Neural progenitor cell (in vitro differentiated cells): Measurements from ENCODE around the gene TSPAN18. TPM values are rescaled to one million over a fixed set of nuclear protein-coding genes. Genes with fewer than 3 reads are reported as not detected.

Source experiments
- DNase-seq: peaks from one replicate; pipeline ENCODE4 v3.0.0-alpha.2; 2016; ENCODE audit warnings: low spot score
- H2AFZ ChIP-seq: fragments of 200-600 bp; sonication (generic); replicated peaks from 2 replicates; pipeline ENCODE4 v1.6.1; 2016; ENCODE audit warnings: antibody characterized with exemption
- H3F3A ChIP-seq: fragments of 200-600 bp; sonication (generic); 2 replicates; pipeline ENCODE4 v1.6.1; 2016; ENCODE audit warnings: antibody characterized with exemption, low read depth
- H3K27ac ChIP-seq: fragments of 200-600 bp; sonication (generic); 2 replicates; pipeline ENCODE4 v1.5.1; 2016; ENCODE audit warnings: mild to moderate bottlenecking
- H3K27me3 ChIP-seq: fragments of 200-600 bp; sonication (generic); 2 replicates; pipeline ENCODE4 v1.6.1; 2016; ENCODE audit warnings: mild to moderate bottlenecking, moderate library complexity
- H3K36me3 ChIP-seq: fragments of 200-600 bp; sonication (generic); 2 replicates; pipeline ENCODE4 v1.5.1; 2016
- H3K4me1 ChIP-seq: fragments of 200-600 bp; sonication (generic); 2 replicates; pipeline ENCODE4 v1.6.1; 2016; ENCODE audit warnings: mixed run types
- H3K4me2 ChIP-seq: fragments of 200-600 bp; sonication (generic); 2 replicates; pipeline ENCODE4 v1.6.1; 2016
- H3K4me3 ChIP-seq: fragments of 200-600 bp; sonication (generic); 2 replicates; pipeline ENCODE4 v1.5.1; 2016
- H3K79me2 ChIP-seq: fragments of 200-600 bp; sonication (generic); 2 replicates; pipeline ENCODE4 v1.6.1; 2016; ENCODE audit warnings: low read depth
- H3K9ac ChIP-seq: fragments of 200-600 bp; sonication (generic); 2 replicates; pipeline ENCODE4 v1.6.1; 2016
- H3K9me3 ChIP-seq: fragments of 200-600 bp; sonication (generic); 2 replicates; pipeline ENCODE4 v1.5.1; 2016; ENCODE audit warnings: low read depth
- H4K20me1 ChIP-seq: fragments of 200-600 bp; sonication (generic); 2 replicates; pipeline ENCODE4 v1.6.1; 2016; ENCODE audit warnings: low read depth
- H3K27ac Mint-ChIP-seq: 3 replicates; pipeline ENCODE4 v1.8.0; 2021; ENCODE audit warnings: mixed read lengths
- H3K27me3 Mint-ChIP-seq: 2 replicates; pipeline ENCODE4 v1.8.0; 2022; ENCODE audit warnings: low read depth, mild to moderate bottlenecking, inconsistent platforms, moderate library complexity, mixed read lengths; ENCODE audit not compliant: insufficient read depth
- H3K36me3 Mint-ChIP-seq: 3 replicates; pipeline ENCODE4 v1.8.0; 2021; ENCODE audit warnings: mixed read lengths
- H3K4me1 Mint-ChIP-seq: 3 replicates; pipeline ENCODE4 v1.8.0; 2021; ENCODE audit warnings: mixed read lengths
- H3K4me3 Mint-ChIP-seq: 3 replicates; pipeline ENCODE4 v1.8.0; 2021; ENCODE audit warnings: mild to moderate bottlenecking, moderate library complexity, mixed read lengths
- H3K9me3 Mint-ChIP-seq: 3 replicates; pipeline ENCODE4 v1.8.0; 2020; ENCODE audit warnings: mixed read lengths
- CTCF ChIP-seq: fragments of 200-600 bp; sonication (generic); IDR thresholded peaks from 2 replicates; pipeline ENCODE4 v1.5.1; 2017; ENCODE audit warnings: antibody characterized with exemption, mild to moderate bottlenecking
- EZH2 ChIP-seq: fragments of 200-600 bp; sonication (generic); IDR thresholded peaks from 2 replicates; pipeline ENCODE4 v1.6.1; 2017; ENCODE audit warnings: antibody characterized with exemption, mild to moderate bottlenecking, moderate library complexity
- EZH2phosphoT487 ChIP-seq: fragments of 200-600 bp; sonication (generic); IDR thresholded peaks from 2 replicates; pipeline ENCODE4 v1.6.1; 2017; ENCODE audit warnings: antibody characterized with exemption
- total RNA-seq: library from RNA; depleted of rRNA; stranded (reverse); fragments of >200 nt; gene quantifications from 2 replicates; pipeline ENCODE4 v1.2.3, GENCODE V29; 2015; ENCODE audit warnings: low replicate concordance

Gene TSPAN18
- total RNA-seq, 1 donor from 2014 or later = 16.5 TPM

- Histone ChIP-seq H4K20me1 (peaks cover 100% of the 10 kb centered on the region), H3K36me3 (no peaks in the 10 kb centered on the region), H3K79me2 (peaks cover 99% of the 10 kb centered on the region), H3K4me3 (peak overlapping the region; percentile 11), H3K27ac (peak overlapping the region; percentile 29), H3K4me1 (peaks cover 57% of the 10 kb centered on the region), H3K27me3 (no peaks in the 10 kb centered on the region), H3F3A (peaks cover 52% of the 10 kb centered on the region), H3K9ac (no peak overlapping the region), H3K4me2 (peak overlapping the region; percentile 68), H3K9me3 (no peaks in the 10 kb centered on the region), H2AFZ (no peak overlapping the region)
- Mint-ChIP-seq H3K27me3 (peaks cover 8% of the 10 kb centered on the region), H3K4me3 (no peak overlapping the region), H3K9me3 (no peaks in the 10 kb centered on the region), H3K4me1 (peaks cover 79% of the 10 kb centered on the region), H3K36me3 (no peaks in the 10 kb centered on the region), H3K27ac (peak overlapping the region; percentile 60)
- DNase-seq = peak; percentile 52
- TF ChIP-seq CTCF (no peak), EZH2phosphoT487 (no peak), EZH2 (no peak)
These were observed 217.6 kb downstream of the TSPAN18 start for GRCh38 chr11:44944181-44944852.

GRCh38 chr11:44944853-44945235 lies 218.1 kb downstream of the TSPAN18 start:
- H3K36me3 ChIP-seq = no peaks in the 10 kb centered on the region
- peak; percentile 49 for DNase-seq
- H3K9me3 ChIP-seq = no peaks in the 10 kb centered on the region
- no peak overlapping the region for H2AFZ ChIP-seq
- no peak overlapping the region for H3K9ac ChIP-seq
- H3K9me3 Mint-ChIP-seq = no peaks in the 10 kb centered on the region
- TF ChIP-seq EZH2 (no peak), CTCF (no peak), EZH2phosphoT487 (no peak)
- peaks cover 98% of the 10 kb centered on the region for H4K20me1 ChIP-seq
- peaks cover 57% of the 10 kb centered on the region for H3K4me1 ChIP-seq
- peaks cover 8% of the 10 kb centered on the region for H3K27me3 Mint-ChIP-seq
- no peak overlapping the region for H3K4me3 Mint-ChIP-seq
- peak overlapping the region; percentile 11 for H3K4me3 ChIP-seq
- H3K4me1 Mint-ChIP-seq = peaks cover 77% of the 10 kb centered on the region
- H3K4me2 ChIP-seq = peak overlapping the region; percentile 68
- peaks cover 52% of the 10 kb centered on the region for H3F3A ChIP-seq
- H3K27ac ChIP-seq = no peak overlapping the region
- H3K27me3 ChIP-seq = no peaks in the 10 kb centered on the region
- H3K79me2 ChIP-seq = peaks cover 99% of the 10 kb centered on the region
- peak overlapping the region; percentile 76 for H3K27ac Mint-ChIP-seq
- H3K36me3 Mint-ChIP-seq = no peaks in the 10 kb centered on the region

GRCh38 chr11:44945666-44946065 lies 218.9 kb downstream of the TSPAN18 start:
- no peaks in the 10 kb centered on the region for H3K27me3 ChIP-seq
- no peak overlapping the region for H3K27ac Mint-ChIP-seq
- H3K79me2 ChIP-seq = peaks cover 98% of the 10 kb centered on the region
- peaks cover 8% of the 10 kb centered on the region for H3K27me3 Mint-ChIP-seq
- no peaks in the 10 kb centered on the region for H3K36me3 ChIP-seq
- H3K4me1 Mint-ChIP-seq = peaks cover 73% of the 10 kb centered on the region
- no peak for DNase-seq
- no peaks in the 10 kb centered on the region for H3K9me3 Mint-ChIP-seq
- H4K20me1 ChIP-seq = peaks cover 89% of the 10 kb centered on the region
- H3K4me2 ChIP-seq = peak overlapping the region; percentile 68
- H2AFZ ChIP-seq = no peak overlapping the region
- peaks cover 57% of the 10 kb centered on the region for H3K4me1 ChIP-seq
- H3K27ac ChIP-seq = peak overlapping the region; percentile 26
- no peak overlapping the region for H3K4me3 Mint-ChIP-seq
- TF ChIP-seq EZH2phosphoT487 = no peak
- no peak for TF ChIP-seq CTCF
- TF ChIP-seq EZH2 = no peak
- no peaks in the 10 kb centered on the region for H3K36me3 Mint-ChIP-seq
- no peaks in the 10 kb centered on the region for H3K9me3 ChIP-seq
- no peak overlapping the region for H3K9ac ChIP-seq
- H3F3A ChIP-seq = peaks cover 49% of the 10 kb centered on the region
- H3K4me3 ChIP-seq = no peak overlapping the region
